Stimulated activated CD4-positive, alpha-beta T cell treated with anti-CD3 and anti-CD28 coated beads, Interleukin-4, amount 100 ng/mL, for 4 hours (primary cell): ENCODE measurements around the gene PCSK2.
"Not testable (repeated sequence)": the region's sequence is repeated elsewhere in the genome, so short reads cannot be mapped to it uniquely, and the experiment has no call there.

ENCODE experiments used
- DNase-seq, 2 experiments: peaks; one replicate each; pipeline ENCODE4 v3.0.0-alpha.2; 2020

The PCSK2 gene, protein sequence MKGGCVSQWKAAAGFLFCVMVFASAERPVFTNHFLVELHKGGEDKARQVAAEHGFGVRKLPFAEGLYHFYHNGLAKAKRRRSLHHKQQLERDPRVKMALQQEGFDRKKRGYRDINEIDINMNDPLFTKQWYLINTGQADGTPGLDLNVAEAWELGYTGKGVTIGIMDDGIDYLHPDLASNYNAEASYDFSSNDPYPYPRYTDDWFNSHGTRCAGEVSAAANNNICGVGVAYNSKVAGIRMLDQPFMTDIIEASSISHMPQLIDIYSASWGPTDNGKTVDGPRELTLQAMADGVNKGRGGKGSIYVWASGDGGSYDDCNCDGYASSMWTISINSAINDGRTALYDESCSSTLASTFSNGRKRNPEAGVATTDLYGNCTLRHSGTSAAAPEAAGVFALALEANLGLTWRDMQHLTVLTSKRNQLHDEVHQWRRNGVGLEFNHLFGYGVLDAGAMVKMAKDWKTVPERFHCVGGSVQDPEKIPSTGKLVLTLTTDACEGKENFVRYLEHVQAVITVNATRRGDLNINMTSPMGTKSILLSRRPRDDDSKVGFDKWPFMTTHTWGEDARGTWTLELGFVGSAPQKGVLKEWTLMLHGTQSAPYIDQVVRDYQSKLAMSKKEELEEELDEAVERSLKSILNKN

DNA sequence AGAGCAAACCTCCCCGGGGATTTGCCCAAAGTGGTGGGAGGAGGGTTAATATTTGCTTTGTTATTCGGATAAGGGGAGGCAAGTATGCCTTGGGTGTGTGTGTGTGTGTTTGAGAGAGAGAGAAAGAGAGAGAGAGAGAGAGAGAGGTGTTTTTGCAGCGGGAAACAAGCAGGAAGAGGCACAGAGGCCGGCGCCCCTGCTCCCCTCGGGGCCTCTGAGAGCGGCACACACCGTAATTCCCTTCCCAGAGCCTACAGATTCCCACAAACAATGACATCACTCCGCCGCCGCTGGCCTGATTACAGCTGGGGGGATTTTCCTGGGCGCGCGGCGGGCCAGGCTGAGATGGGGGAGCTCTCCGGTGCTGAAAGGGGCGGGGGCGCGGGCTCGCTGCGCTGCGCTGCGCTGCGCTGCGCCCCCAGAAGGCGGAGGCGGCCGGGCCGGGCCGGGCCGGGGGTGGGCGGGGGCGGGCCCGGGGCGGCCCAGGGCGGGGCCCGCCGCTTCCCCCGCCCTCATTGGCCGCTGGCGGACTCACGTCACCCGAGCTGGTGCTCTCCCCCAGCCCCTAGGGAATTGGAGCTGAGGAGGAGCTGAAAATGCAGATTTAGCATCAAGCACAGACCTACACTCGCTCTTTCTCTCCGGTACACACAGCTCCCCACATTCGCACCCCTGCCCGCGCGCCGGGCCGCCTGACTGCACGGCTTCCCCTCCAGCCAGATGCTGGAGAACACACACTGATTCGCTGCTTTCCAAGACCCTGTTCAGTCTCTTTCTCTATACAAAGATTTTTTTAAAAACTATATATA lies at the start of gene PCSK2:
Gene PCSK2, plus strand, starts transcription at position 631 of the 809 bp plus-strand sequence. CDS start 266 bp downstream, outside the sequence.
- DNase-seq = no peak

DNA sequence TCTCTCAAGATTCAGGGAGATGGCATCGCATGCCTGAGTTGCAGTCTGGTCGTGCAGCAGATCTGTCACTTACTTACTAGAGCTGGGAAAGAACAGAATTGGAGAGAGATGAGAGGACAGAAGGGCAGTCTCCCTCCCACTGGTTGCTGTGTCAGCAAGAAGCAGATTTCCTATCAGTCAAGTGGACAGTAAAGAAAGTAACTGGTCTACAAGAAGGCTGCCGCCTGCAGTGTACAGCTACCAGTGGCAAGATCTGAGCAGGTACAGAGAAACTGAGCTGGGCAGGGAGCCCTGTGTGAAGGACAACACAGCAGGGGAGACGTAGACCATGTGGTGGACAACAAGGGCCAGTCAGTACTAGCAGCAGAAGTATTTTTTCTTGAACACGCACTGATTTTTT lies 49.5 kb upstream of the PCSK2 start:
- no peak for DNase-seq

DNA sequence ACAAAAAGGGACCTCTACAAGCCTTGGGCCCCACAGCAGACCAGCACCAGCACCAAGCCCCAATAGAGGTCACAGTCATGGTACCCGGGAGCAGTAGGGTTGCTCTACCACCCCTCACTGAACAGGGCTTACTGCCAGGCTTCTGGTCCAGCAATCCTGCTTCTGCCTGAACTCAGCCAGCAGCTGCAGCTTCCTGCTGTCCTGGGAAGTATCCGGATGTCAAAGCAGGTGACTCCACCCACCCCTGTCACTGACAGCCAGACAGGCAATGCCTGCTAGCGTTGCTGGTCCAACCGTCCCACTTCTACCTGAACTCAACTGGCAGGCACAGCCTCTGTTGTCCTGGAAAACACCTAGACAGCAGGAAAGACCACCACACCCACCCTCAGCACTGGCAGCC lies 47.0 kb upstream of the PCSK2 start:
- no peak for DNase-seq

DNA sequence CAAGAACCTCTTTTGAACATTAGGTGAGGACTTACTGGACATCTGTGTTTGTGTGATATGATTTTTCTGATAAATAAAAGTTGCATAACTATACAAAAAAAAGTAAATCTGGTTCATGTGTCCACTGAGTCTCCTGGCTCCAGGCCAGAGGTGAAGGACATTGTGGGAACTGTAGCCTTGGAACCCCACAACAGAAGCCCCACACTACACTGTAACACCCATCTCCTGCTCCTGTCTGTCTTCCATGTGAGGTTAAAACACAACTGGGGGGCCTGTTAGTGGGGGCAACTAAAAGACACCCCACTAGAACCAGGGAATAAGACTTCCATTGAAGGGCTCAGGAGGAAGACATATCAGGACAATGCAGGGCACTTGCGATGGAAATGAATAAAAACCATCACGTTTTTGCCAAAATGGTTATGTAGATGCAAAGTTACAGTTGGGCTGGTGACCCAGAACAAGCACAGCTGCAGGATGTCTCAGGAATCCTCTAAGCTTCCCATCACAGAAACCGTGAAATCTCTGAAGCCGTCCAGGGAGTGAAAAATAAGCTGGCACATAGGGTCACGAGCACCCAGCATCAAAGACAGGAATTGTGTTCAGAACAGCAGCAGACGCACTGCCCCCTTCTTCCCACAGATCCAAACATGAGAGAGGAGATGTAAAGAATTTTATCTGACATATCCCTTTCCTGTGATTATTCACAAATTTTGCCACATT lies 36.7 kb upstream of the PCSK2 start:
- no peak for DNase-seq

DNA sequence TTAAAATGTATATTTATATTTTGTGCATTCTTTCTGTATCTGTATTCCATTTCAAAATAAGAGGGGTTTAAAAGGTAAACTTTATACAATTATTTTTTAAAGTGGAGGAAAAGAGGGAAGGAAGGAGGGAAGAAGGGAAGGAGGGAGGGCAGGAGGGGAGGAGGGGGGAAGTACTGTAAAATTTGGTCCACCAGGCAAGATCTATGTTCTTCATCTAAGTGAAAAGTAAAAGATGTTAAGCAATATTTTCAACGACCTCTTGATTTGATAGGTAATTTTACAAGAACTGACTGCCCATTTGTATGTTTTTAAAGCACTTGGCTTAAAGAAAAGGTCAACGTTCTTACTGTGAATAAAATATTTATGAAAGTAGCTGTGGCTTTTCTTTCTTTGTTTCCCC lies 29.8 kb upstream of the PCSK2 start:
- no peak for DNase-seq

DNA sequence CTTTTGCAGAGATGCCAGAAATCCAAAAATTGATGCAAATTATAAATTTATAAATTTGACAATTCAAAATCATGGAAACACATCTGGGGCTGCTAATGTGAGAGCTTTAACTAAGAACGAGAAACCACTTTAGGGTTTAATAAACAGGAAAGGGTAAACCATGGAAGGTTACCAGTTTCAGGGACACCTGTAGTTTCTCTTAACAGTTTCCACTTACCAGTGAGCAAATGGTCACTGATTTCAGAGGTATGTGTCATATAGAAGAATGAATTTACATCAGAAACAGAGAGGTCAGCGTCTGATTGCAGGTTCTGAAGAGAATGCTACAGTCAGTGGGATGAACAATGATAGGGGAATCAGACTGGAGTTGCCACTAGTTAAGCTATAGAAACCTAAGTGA lies 24.8 kb upstream of the PCSK2 start:
- DNase-seq = no peak

DNA sequence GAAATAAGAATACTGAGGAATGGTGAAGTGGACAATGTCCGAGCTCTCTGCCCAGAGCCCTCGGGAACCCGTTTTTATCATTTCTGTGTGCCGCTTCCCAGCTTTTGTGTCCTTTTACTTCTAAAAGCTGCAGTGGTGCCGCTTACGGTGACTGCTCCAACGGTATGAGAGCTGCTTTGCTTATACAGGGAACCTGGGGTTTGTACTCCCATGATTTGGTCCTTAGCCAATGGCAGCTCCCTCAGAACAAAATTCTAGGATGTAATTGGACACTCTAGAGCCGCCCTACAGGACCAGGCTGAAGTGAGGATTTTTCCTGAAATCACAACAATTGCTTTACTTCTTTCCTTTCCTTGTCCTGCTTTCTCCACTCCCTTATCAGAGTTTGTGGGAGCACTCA lies 24.2 kb upstream of the PCSK2 start:
- DNase-seq = no peak

DNA sequence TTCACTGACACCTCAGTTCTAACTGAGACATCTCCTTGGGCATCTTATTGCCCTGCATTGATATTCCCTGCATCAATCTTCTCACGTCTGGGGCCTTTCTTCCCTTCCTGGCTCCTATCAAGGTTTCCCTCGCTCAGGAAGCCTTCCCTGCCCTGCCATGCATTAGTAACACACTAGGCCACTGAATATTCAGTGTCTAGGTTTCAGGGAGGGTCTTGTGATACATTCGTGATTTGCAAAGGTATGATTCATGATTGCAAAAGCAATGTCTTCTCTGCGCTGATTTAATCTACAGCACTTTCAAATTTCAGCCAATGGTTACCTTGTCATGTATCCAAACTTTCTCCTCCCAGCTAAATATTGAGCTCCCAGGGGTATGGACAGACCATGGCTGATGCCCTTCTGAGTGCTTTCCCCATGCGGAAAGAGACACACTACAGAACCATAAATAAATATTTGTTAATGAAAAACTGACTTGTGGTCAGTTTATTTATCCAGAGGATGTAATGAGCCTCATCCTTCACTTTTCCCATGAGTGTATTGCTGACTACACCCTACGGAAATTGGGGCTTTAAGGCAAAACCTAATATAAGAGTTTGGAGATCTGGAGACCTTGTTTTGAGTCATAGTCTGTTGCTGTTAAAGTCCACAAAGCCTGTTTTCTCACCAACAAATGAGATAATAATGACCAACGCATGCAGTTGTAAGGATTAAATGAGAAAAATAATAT lies 21.6 kb upstream of the PCSK2 start:
- DNase-seq = no peak

DNA sequence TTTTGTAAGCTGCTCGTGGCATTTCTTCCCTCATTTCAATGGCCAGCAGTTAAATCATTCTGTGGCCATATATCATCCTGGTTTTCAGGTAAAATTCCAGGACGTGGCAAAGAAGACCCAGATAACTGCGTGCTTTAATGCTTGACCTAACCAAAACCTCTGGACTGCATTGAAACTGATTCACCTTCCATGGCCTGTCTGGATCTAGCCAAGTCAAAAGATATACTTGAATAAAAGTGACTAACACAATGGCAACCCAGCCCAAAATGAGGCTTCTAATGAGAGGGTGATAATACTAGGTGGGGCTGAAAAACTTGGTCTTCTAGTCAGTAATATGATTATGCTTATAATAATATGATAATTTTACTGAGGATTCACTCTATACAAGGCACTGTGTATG lies 16.5 kb upstream of the PCSK2 start:
- DNase-seq = no peak

DNA sequence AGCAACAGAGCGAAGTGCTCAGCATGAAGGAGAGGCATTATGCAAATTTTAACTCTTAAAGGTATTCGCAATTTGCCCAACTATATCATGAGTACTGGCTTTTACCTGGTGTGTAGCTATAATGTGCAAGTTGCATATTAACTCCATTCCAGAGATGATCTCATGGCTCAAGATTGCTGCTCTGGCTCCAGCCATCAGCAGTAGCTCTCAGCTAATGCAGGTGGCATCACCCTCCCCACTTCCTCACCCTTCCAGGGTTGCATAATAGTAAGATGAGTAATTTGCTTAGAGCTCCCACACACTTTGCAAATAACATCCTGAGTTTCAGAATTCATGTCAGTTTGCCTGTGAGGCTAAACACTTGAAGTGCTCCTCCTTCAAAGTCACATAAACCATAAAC lies 15.9 kb upstream of the PCSK2 start:
- no peak for DNase-seq

DNA sequence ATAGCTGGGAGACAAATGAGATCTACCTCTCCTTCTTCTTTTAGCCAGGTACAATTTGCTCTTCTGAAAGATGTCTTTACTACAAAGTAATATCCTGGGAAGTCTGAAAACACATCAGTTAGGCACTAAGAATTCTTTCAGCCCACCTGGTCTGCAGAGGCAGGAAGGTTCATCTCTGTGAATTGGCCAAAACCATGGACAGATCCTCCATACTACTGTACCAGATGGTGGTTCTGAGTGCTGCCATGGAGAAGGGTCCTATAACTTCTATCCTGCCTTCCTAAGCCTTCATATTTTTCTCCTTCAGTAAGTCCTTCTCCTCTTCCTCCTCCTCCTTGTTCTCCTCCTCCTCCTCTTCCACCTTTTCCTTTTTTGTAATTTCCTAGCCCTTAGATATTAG lies 11.7 kb upstream of the PCSK2 start:
- DNase-seq = no peak

DNA sequence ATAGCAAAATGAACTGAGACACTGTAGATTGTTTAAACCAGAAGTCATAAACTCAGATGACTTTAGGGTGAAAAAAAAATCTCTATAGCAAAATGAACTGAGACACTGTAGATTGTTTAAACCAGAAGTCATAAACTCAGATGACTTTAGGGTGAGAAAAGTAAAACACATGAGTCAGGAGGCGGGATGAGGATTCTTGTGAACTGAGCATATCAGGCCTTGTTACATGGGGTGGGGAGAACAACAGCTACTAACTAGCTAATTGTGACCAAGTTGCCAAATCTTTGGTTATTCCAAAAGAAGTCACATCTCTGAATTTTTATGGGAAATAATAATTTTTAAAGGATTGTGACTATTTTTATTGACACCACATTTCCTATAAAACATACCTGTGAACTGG lies 7.0 kb upstream of the PCSK2 start:
- DNase-seq = not testable (repeated sequence)

DNA sequence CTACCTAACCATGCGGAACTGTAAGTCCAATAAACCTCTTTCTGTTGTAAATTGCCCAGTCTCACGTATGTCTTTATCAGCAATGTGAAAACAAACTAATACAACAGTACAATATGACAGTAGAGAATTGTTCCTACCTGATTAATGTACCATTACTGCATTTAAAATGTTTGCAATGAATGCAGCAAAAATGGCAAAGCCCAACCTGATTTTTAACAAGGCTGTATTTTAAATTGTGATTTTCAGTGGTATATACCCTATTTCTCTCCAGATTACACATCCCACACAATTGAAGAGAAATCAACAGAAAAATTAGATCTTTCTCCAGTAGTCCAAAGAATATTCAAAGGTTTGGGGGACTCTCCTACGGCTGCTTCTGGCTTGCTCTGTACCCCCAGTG lies 3.3 kb upstream of the PCSK2 start:
- no peak for DNase-seq

DNA sequence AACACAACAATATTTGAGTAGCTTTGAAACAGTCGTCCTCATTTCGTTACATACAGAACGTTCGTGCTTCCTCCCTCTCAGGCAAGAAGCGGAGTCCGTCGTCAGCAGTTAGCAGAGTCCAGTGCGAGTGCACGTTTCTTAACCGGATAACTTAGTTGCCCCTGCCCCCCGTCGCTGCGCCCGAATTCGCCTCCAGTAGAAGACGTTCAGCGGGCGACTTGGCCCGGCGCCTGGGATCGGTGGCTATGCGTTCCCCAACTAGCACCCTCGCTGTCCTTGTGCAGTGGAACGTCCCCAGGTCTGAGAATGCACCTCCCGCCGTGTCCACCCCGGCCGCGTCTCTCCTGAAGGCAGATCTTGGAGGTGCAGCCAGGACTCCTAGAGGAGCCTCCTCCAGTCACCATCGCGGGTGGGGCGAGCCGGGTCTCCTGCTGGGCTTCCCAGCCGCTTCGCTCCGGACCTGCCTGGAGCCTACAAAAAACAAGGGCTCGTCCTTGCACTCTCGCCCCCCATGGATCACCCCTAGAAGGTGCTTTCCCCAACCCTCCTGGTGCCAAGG lies 910 bp upstream of the PCSK2 start:
- no peak for DNase-seq

DNA sequence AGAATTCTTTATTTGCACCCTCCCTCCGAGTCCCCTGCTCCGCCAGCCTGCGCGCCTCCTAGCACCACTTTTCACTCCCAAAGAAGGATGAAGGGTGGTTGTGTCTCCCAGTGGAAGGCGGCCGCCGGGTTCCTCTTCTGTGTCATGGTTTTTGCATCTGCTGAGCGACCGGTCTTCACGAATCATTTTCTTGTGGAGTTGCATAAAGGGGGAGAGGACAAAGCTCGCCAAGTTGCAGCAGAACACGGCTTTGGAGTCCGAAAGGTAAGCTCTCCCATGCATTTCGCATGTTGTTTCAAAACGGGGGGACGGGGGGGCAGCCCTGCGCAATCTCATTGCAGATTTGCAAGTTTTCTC lies 357 bp downstream of the PCSK2 start:
- no peak for DNase-seq

DNA sequence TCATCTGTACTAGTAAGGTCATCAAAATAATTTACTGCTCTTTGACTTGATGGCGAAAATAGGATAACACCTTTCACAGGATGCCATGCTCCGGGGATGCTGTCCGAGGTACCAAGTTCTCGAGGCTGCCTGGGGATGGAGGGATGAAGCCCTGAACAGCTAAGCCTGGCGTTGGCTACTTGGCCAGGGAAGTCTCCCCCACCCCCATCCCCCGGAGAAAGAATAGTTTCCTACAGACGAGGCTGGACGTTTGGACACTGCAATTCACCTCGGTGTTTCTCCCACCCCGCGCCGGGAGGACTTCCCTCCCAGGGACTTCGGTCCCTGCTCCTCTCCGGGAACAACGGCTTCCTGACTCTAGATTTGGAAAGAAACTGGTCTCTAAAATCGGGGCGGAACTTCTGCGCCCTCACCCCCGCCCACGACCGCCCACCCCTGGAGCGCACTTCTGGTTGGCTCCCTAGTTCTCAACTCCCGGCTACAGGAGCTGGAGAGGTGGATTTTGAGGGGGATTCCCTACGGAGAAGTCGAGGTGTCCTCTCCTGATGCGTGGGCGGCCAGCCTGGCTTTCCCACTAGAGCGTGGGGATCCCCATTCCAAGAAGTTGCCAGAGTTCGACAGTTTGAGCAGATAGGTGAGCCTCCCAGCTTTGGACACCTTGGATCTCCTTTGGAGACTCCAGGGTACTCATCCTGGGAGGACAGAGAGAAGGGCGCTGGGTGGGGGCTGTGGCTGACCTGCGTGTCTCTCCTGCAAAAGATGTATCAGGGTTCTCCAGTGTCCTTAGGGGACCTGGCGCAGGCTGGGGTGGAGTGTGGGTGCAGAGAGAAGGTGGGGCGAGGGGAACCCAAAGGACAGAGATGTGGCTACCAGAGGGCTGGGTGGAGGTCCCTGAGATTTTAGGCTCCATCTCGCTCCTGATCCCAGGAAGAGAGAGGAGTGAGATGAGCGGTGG lies 1.1 kb downstream of the PCSK2 start:
- no peak for DNase-seq

DNA sequence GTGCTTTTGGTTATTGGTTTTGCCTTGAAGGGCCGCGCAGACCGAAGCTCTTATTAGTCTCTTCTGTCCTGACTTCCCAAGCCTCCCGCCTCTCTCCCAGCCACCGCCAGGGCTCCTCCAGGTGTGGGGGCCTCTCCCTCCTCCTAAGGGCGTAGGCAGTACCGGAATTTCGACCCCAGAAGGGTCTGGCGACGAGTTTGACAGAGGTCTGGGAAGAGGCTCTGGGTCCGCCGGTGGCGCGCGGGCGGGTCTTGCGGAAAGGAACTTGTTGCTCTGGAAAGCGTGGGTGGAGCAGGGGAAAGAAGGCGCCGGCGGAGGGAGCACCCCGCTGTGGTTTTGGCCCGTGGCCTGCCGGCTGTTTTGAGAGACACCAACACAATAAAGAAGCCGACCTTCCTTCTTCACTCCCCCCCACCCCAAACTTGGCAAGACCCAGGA lies 1.8 kb downstream of the PCSK2 start:
- DNase-seq = no peak

DNA sequence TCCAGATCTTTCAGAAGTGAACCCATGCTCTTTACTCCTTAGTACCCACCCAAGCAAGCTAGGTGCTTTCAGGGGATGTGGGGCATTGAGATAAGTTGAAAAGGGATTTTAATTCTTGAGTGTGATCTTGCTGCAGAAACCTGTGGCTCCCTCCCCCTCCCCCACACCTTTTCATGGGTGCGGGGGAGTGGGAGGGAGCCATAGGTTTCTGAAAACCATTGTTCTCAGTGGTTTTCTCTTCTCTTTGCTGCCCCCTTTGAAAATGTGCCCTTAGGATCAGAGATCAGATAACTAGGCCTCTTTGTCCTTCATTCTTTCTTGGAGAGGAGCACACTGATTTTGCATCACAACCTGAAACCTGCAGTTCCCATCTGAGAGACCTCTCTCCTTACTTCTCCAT lies 2.4 kb downstream of the PCSK2 start:
- DNase-seq = no peak

DNA sequence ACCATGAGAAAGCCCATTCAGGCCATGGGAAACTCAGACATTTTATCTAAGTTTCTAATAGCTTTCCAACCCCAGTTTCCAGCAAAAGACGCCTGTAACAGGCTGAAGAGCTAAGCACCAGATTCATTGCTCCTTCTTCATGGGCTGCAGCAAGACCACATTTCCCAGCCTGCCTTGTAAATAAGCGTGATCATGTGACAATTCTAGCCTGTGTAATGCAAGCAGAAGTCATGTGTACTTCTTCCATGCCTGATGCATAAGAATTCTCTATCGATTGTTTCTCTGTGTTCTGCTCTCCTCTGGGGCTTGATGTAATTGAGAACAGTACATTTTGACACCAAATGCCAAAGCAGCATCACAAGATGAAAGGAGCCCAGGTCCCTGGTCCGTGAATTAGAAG lies 6.8 kb downstream of the PCSK2 start:
- no peak for DNase-seq

DNA sequence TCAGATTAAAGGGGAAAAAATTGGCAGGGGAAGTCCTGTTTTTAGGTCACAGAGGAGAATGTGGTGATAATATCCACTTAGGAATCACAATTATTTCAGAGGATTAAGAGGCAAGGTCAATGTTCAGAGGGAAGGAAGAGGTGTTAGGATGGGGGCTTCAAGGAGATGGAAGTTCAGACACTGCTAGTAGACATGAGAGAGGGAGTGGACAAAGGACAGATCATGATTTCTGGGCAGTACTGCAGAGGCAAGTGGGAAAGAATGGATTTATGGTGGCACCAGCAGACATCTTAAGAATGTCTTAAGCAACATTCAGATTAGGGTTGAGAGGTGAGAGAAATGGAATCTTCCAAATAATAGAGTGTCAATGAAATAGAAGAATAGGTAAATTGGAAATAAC lies 9.9 kb downstream of the PCSK2 start:
- no peak for DNase-seq

DNA sequence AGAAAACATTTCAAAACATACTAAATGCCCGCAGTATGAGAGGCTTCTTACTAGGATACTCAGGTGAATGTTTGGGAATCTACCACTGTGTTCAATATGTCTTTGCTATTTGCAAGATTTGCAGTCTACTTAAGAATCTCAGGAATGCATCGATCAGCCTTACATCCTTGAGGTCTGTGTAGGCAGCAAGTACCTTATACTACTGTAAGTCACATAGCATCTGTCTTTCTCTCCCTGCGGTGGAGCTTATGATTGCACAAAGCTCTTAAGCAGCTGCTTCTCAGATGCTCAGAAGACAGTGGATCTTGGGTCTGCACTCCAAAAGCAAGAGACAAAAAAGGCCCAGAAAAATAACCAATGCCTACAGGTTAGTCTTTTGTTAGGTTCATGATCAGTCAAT lies 21.4 kb downstream of the PCSK2 start:
- no peak for DNase-seq
